SU-DHL-6 (cell line): ENCODE results near the gene VWA1.

ENCODE experiments used
- H2AFZ ChIP-seq: fragments of 200-600 bp; sonication (generic); 2 replicates; pipeline ENCODE4 v1.6.1; 2014; ENCODE audit warnings: low read depth, mild to moderate bottlenecking, moderate library complexity, mixed read lengths, antibody characterized with exemption, low read length; ENCODE audit not compliant: severe bottlenecking
- H3F3A ChIP-seq: fragments of 200-600 bp; shearing (Covaris generic); 2 replicates; pipeline ENCODE4 v1.6.0; 2016; ENCODE audit warnings: antibody characterized with exemption, mild to moderate bottlenecking; ENCODE audit not compliant: insufficient read depth
- H3K27ac ChIP-seq: fragments of 200-600 bp; sonication (generic); 2 replicates; pipeline ENCODE4 v1.5.1; 2016; ENCODE audit warnings: low read depth, mild to moderate bottlenecking, low read length, moderate library complexity, mixed read lengths
- H3K27me3 ChIP-seq: fragments of 200-600 bp; sonication (generic), shearing (Covaris generic); 2 replicates; pipeline ENCODE4 v1.6.0; 2014; ENCODE audit warnings: mild to moderate bottlenecking, low read length
- H3K36me3 ChIP-seq: fragments of 200-600 bp; sonication (generic); 2 replicates; pipeline ENCODE4 v1.6.1; 2014; ENCODE audit warnings: mild to moderate bottlenecking, low read length, mixed read lengths
- H3K4me2 ChIP-seq: fragments of 300-600, 200-600 bp; shearing (Covaris generic), sonication (generic); 2 replicates; pipeline ENCODE4 v1.6.0; 2014; ENCODE audit warnings: low read length, low read depth, mild to moderate bottlenecking; ENCODE audit not compliant: poor library complexity, severe bottlenecking
- H3K4me3 ChIP-seq: fragments of 200-600 bp; sonication (generic); 2 replicates; pipeline ENCODE4 v1.5.1; 2014; ENCODE audit warnings: antibody characterized with exemption, low read length, mild to moderate bottlenecking, mixed read lengths; ENCODE audit not compliant: insufficient read depth, poor library complexity, severe bottlenecking
- H3K79me2 ChIP-seq: fragments of 200-600 bp; sonication (generic); 2 replicates; pipeline ENCODE4 v1.6.1; 2014; ENCODE audit warnings: mild to moderate bottlenecking, low read length, moderate library complexity; ENCODE audit not compliant: insufficient read depth
- H3K9ac ChIP-seq: fragments of 200-600 bp; sonication (generic); 2 replicates; pipeline ENCODE4 v1.7.0; 2014; ENCODE audit warnings: mild to moderate bottlenecking, low read length
- H3K9me2 ChIP-seq: fragments of 200-600 bp; sonication (generic); replicated peaks from 2 replicates; pipeline ENCODE4 v1.6.1; 2014; ENCODE audit warnings: low read length; ENCODE audit not compliant: insufficient read depth
- H3K9me3 ChIP-seq: fragments of 200-600 bp; sonication (generic); 2 replicates; pipeline ENCODE4 v1.6.1; 2014; ENCODE audit warnings: low read length, mixed read lengths; ENCODE audit not compliant: insufficient read depth
- H4K20me1 ChIP-seq: fragments of 200-600 bp; sonication (generic); 2 replicates; pipeline ENCODE4 v1.6.1; 2014; ENCODE audit warnings: low read depth, mild to moderate bottlenecking, antibody characterized with exemption, low read length, moderate library complexity, mixed read lengths
- EZH2phosphoT487 ChIP-seq: fragments of 200-600 bp; sonication (generic), shearing (Covaris generic); conservative IDR thresholded peaks from 2 replicates; pipeline ENCODE4 v1.6.1; 2018; ENCODE audit warnings: mild to moderate bottlenecking, antibody characterized with exemption, low read length, moderate library complexity, mixed read lengths
- TF ChIP-seq, protein P1 (sequence below): fragments of 200-600 bp; sonication (generic); IDR thresholded peaks from one replicate; pipeline ENCODE4 v1.5.1; 2017; ENCODE audit warnings: antibody characterized with exemption, mild to moderate bottlenecking, low read length, moderate library complexity; ENCODE audit not compliant: insufficient read depth, poor library complexity, severe bottlenecking

VWA1 gene

DNA sequence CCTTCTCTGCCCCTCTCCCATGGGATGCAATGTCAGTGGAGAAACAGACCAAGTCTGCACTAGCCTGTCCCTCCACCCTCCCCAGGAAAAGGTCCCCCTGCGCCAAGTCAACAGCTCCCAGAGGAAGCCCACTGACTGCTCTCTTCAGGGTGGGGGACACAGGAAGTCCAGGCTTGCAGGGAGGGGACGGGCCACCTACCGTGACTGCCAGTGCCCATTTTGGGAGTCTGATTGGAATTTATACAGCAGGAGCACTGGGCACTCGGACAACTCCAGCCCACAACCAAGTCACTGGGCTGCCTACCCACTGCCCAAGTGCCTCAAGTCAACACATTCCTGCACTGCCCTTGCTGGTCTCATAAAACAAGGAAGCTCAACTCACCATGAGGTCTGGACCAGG lies 42.5 kb upstream of the VWA1 start:
- no peaks in the 10 kb centered on the region for H3F3A ChIP-seq
- H3K9ac ChIP-seq, result no peak overlapping the region
- H3K9me2 ChIP-seq, result no peaks in the 10 kb centered on the region
- no peak overlapping the region for H3K4me2 ChIP-seq
- no peak overlapping the region for H2AFZ ChIP-seq
- peaks cover 39% of the 10 kb centered on the region for H3K36me3 ChIP-seq
- no peaks in the 10 kb centered on the region; the same call in 1 of the 2 replicates for H4K20me1 ChIP-seq
- no peak overlapping the region for H3K27ac ChIP-seq
- peaks cover 31% of the 10 kb centered on the region for H3K79me2 ChIP-seq
- H3K4me3 ChIP-seq, result no peak overlapping the region
- no peak for TF ChIP-seq EZH2phosphoT487
- TF ChIP-seq, protein P1, sequence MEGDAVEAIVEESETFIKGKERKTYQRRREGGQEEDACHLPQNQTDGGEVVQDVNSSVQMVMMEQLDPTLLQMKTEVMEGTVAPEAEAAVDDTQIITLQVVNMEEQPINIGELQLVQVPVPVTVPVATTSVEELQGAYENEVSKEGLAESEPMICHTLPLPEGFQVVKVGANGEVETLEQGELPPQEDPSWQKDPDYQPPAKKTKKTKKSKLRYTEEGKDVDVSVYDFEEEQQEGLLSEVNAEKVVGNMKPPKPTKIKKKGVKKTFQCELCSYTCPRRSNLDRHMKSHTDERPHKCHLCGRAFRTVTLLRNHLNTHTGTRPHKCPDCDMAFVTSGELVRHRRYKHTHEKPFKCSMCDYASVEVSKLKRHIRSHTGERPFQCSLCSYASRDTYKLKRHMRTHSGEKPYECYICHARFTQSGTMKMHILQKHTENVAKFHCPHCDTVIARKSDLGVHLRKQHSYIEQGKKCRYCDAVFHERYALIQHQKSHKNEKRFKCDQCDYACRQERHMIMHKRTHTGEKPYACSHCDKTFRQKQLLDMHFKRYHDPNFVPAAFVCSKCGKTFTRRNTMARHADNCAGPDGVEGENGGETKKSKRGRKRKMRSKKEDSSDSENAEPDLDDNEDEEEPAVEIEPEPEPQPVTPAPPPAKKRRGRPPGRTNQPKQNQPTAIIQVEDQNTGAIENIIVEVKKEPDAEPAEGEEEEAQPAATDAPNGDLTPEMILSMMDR, result no peak
- no peaks in the 10 kb centered on the region for H3K9me3 ChIP-seq
- H3K27me3 ChIP-seq, result no peaks in the 10 kb centered on the region

DNA sequence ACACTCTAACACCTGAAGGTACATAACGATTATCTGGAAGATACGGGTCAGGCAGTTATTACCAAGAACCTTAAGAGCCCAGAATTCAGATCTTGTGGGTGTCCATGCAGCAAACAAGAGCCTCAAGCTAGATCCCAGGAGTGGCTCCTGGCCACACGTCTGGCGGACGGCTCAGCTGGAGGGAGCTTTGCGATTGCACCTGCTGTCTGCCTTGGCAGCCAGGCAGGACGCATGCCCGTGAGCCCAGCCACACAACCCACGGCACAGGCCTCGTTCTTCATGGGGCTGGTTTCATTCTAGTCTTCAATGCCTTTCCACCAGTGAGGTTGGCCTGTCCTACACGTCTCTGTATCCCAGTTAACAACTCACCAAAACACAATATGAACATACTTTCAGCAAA lies 42.1 kb upstream of the VWA1 start:
- Histone ChIP-seq H3K9me3 (no peaks in the 10 kb centered on the region), H3K4me3 (no peak overlapping the region), H3K9me2 (no peaks in the 10 kb centered on the region), H3K27me3 (no peaks in the 10 kb centered on the region), H3K36me3 (peaks cover 39% of the 10 kb centered on the region), H3K4me2 (no peak overlapping the region), H3K79me2 (peaks cover 35% of the 10 kb centered on the region), H2AFZ (no peak overlapping the region), H3K27ac (no peak overlapping the region), H4K20me1 (no peaks in the 10 kb centered on the region; the same call in 1 of the 2 replicates), H3K9ac (no peak overlapping the region), H3F3A (no peaks in the 10 kb centered on the region)
- TF ChIP-seq EZH2phosphoT487, result no peak
- TF ChIP-seq, protein P1, result no peak

GRCh38 chr1:1394116-1394515 lies 41.4 kb upstream of the VWA1 start:
- Histone ChIP-seq H3K4me3 (no peak overlapping the region), H3K9ac (no peak overlapping the region), H3K79me2 (peaks cover 42% of the 10 kb centered on the region), H3K4me2 (no peak overlapping the region), H3K9me2 (no peaks in the 10 kb centered on the region), H2AFZ (no peak overlapping the region), H3F3A (no peaks in the 10 kb centered on the region), H3K9me3 (no peaks in the 10 kb centered on the region), H3K36me3 (peaks cover 39% of the 10 kb centered on the region), H3K27me3 (no peaks in the 10 kb centered on the region), H3K27ac (no peak overlapping the region), H4K20me1 (no peaks in the 10 kb centered on the region; the same call in 1 of the 2 replicates)
- TF ChIP-seq, protein P1, result no peak
- no peak for TF ChIP-seq EZH2phosphoT487
